SKM-1 (cell line): ENCODE measurements around the gene HEG1.

Experiments used
- DNase-seq: peaks from one replicate; lab custom pipeline; 2025; ENCODE audit not compliant: unreplicated experiment; lab: John Stamatoyannopoulos, UW

HEG1 gene

GRCh38 chr3:125023833-125024555 is 31.8 kb downstream of the HEG1 start:
- DNase-seq: no peak

DNA sequence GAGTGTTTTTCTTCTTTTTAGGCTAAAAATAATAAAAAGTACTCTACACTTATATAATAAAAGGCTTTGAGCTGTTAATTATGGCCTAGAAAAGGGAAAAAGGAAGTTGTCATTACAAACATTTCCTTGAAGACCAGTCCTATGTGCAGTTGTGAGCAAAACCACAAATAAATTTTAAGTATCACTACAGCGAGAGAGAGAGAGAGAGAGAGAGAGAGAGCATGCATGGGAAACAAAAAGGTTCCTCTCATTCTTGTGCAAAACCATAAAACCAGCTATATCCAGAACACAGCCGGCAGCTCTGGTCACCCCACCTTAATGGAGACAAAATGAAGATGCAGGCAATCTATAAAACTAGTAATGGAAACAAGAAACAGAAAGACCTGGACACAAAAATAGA is 33.6 kb downstream of the HEG1 start:
- DNase-seq: no peak

GRCh38 chr3:125019271-125019670 is 36.5 kb downstream of the HEG1 start:
- no peak for DNase-seq

DNA sequence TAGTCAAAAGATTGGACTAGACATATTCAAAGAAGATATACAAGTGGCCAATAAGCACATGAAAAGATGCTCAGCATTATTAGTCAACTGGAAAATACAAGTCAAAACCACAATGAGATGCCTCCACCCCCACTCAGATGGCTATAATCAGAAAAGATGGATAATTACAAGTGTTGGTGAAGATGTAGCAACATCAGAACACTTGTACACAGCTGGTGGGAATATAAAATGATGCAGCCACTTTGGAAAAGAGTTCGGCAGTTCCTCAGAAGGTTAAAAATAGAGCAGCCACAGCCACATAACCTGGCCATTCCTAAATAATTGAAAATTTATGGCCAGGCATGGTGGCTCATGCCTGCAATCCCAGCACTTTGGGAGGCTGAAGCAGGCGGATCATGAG is 38.4 kb downstream of the HEG1 start:
- no peak for DNase-seq

GRCh38 chr3:125014570-125015179 is 41.1 kb downstream of the HEG1 start:
- no peak for DNase-seq

- no peak for DNase-seq
Observed at GRCh38 chr3:125013095-125013494, 42.7 kb downstream of the HEG1 start.

GRCh38 chr3:125011941-125012340 is 43.9 kb downstream of the HEG1 start:
- no peak for DNase-seq

DNA sequence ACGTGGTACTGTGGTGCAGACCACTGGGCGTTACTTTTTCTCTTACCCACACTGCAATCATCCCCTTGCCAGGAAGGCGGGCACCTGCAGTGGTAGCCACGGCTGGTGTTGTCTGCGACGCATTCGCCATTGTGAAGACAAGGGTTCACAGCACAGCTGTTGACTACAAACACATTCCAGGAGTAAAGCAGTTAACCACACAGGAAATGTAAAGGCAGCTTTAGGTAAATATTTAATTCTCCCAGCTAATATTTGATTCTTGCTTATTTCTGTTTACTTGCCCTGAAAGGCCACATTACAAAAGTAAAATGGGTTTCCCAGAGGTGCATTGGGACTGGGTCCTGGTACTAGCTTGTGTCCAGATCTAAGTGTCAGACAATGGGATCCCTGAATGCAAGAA is 45.4 kb downstream of the HEG1 start:
- no peak for DNase-seq

- no peak for DNase-seq
Observed at GRCh38 chr3:125008766-125009165, 47.0 kb downstream of the HEG1 start.

GRCh38 chr3:125006291-125006731 is 49.5 kb downstream of the HEG1 start:
- DNase-seq: no peak

DNA sequence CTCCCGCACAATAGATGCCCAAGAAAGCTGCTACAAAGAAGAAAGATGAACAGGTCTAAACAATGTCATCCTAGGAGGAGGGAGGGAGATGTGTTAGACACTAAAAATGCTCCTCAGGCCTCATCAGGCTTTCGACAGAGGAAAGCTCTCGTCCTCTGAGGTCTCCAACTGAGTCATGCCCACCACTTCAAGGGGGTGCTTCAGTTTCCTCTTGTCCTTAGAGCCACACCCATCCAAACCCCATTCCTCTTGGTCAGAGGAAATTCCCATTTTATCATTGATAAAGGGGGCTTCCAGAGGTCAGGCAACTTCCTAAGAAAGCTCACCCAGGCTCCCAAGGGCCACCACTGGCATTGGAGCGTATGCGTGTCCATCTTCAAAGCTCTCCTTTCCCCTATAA is 50.1 kb downstream of the HEG1 start:
- no peak for DNase-seq

DNA sequence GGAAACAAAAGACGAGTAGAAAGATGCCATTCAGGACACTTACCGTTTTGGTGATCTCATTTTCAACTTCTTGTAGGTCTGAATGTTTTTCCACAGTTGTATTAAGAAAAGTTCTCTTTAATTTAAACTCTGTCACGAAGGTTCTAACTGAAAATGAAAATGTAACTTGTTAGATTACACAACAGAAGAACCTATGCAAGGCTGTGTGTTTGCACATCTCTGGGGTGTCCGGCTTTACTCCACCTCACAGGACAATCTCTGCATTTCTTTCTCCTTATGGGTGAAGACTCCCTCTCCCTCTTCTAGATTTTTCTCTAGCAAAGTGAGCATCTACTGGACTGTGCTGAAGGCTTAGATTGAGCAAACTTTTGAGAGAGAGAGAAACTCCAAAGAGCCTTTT is 50.6 kb downstream of the HEG1 start:
- DNase-seq: no peak

- DNase-seq: no peak
Observed at GRCh38 chr3:125003859-125004595, 51.8 kb downstream of the HEG1 start.

GRCh38 chr3:125003369-125003853 is 52.4 kb downstream of the HEG1 start:
- no peak for DNase-seq

DNA sequence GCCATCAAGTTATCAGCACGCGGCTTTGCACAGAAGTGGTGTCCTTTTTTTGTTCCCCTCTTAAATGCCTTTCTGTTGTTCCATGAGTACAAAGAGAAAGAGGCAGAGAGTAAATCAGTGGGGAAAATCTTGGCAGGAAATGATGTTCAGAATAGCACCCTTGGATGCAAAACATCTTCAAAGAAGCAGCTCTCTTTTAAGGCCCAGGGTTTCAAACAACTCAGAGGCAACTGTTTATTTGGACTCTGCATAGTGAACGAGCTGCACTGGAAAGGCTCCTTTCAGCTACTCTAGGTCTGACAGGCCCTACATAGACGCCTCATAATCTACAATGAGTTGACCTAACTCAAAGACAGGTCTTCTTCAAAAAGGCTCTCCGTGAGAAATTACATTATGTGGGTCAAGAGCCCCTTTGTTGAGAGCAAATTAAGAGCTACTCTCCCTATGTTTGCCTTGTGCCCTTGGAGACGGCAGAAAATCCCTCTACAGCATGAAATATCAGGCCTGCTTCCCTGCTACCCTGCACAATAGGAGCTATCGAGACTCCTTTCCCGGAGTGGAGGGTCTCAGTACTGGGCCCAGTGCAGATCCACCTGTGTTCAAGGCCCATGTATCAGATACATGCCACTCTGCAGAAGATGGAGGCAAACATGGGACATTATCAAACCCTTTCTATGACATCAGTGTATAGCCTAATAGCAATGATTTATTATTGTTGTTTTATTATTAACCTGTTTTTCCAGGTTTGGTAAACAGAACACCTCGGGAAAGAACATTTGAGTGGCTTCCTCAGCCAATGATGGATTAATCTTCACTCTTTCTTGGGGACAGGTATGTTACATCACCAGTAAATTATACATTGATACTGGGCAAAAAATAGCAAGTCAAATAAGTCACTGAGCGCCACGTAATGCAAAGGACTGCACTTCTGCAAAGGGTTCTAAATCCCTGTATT is 53.1 kb downstream of the HEG1 start:
- no peak for DNase-seq

DNA sequence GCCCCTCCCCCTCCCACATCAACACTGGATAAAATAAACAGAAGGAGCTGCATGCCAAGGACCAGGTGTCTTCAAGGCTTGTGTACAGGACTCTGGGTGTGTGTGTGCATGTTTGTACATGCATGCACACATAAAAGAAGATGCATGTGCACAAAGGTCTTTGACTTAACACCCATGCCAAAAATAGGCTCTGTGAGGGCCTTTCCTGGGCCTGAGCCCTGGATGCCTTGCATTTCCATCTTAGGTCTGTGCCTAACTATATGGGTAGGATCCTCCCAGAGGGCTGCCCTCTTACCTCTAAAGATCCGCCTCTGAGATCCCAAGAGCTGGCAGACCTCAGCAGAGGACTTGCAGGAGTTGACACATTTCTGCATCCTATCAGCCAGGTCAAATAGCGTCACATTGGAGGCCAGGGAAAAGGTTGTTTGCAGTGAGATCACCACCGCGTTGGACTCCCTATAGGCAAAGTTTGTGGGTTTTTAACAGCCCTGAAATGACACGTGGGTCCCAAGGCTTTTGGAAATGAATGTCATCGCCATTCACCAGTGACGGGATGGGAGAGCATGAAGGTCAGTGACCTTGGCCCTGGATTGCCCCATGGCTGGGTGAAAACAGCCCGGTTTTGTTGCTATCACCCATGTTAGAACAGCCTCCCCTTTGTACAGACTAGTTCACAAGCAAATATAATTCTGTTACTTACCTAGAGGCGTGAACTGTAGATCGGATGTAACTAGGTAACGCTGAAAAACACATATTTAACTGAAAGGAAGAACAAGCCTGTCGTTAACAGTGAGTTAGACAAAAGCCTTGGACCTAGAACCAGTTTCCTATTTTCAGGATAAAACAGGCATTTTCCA is 54.0 kb downstream of the HEG1 start:
- DNase-seq: no peak

DNA sequence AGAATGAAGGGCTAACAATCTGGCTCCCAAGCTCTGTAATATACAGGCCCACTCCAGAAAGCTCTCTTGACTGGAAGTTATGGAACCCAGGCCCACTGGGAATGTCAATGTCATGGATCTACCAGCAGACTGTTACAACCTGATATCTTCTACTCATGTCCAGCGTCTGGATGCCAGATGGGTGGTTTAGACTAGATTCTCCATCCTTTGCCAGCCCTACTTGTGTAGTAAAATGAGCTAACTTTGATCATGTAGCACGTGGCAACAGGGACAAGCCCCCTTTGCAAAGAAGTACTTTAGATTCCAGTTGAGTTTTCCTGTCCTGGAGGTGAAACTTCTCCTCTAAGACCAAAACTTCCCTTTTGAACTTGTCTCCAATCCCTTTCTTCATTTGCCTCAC is 55.1 kb downstream of the HEG1 start:
- no peak for DNase-seq

GRCh38 chr3:124999897-125000435 is 55.8 kb downstream of the HEG1 start:
- no peak for DNase-seq

DNA sequence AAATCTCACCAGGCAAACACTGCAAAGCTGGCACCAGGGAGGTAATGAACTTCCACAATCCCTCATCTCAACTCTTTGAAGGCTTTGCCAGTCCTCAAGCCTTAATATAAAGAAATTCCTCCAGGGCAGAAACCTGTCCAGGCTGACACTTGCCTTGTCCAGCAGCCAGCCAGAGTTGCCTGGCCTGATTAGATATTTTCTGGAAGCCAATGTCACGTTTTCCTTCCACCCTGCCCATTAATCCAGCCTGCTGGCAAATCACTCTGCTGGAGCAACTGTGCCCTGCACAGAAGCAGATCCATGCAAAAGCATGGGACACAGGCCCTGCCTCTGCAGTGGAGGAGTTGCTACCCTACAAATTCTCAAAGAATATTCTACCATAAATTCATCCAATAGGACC is 56.5 kb downstream of the HEG1 start:
- no peak for DNase-seq

- no peak for DNase-seq
Observed at GRCh38 chr3:124998247-124998630, 57.6 kb downstream of the HEG1 start.
